ENCODE results near the gene NRL.
A peak's percentile ranks its signal among the peaks of the same experiment; 100 is the strongest.

The NRL gene

GRCh38 chr14:24093901-24094840 lies 20.6 kb downstream of the NRL start, which contains the start of gene PCK2:
Gene PCK2 (plus strand): TSS chr14:24094311. CDS start chr14:24094406, 95 bp downstream.
- TF ChIP-seq, protein P1, sequence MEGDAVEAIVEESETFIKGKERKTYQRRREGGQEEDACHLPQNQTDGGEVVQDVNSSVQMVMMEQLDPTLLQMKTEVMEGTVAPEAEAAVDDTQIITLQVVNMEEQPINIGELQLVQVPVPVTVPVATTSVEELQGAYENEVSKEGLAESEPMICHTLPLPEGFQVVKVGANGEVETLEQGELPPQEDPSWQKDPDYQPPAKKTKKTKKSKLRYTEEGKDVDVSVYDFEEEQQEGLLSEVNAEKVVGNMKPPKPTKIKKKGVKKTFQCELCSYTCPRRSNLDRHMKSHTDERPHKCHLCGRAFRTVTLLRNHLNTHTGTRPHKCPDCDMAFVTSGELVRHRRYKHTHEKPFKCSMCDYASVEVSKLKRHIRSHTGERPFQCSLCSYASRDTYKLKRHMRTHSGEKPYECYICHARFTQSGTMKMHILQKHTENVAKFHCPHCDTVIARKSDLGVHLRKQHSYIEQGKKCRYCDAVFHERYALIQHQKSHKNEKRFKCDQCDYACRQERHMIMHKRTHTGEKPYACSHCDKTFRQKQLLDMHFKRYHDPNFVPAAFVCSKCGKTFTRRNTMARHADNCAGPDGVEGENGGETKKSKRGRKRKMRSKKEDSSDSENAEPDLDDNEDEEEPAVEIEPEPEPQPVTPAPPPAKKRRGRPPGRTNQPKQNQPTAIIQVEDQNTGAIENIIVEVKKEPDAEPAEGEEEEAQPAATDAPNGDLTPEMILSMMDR (conservative IDR thresholded peaks at IDR 0.05; ENCODE audit: low read length), result peak; percentile 28
- DNase-seq (ENCODE audit: low read depth), result peak; percentile 98
- peak within 1 kb of the TSS; percentile 95 for H3K4me3 ChIP-seq (ENCODE audit: low read length)

- DNase-seq (ENCODE audit: low read depth), result no peak
- H3K4me3 ChIP-seq (ENCODE audit: low read length), result peak overlapping the region; percentile 31
- TF ChIP-seq, protein P1 (conservative IDR thresholded peaks at IDR 0.05; ENCODE audit: low read length), result no peak
These were observed 21.4 kb downstream of the NRL start for GRCh38 chr14:24093207-24093900.

GRCh38 chr14:24092505-24093206 lies 22.1 kb downstream of the NRL start:
- TF ChIP-seq, protein P1 (conservative IDR thresholded peaks at IDR 0.05; ENCODE audit: low read length), result no peak
- peak; percentile 42 for DNase-seq (ENCODE audit: low read depth)
- no peak overlapping the region for H3K4me3 ChIP-seq (ENCODE audit: low read length)

DNA sequence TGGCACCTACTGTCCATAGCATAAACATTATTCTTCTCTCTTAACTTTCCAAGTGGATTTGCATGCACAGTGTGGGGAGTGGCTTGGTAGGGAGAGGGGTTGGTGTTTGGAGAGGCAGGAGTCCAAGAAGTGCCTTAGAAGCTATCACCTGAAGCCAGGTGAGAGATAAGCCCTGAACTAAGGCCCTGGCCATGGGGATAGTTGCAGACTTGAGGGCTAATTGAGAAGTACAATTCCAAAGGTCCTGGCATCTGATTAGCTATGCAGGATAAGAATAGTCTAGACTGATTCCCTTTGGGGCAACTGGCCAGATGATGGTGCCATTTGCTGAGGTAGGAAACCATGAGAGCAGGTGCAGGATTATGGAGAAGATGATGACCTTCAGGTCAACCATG lies 22.6 kb downstream of the NRL start:
- H3K4me3 ChIP-seq (ENCODE audit: low read length), result no peak overlapping the region
- DNase-seq (ENCODE audit: low read depth), result no peak
- TF ChIP-seq, protein P1 (conservative IDR thresholded peaks at IDR 0.05; ENCODE audit: low read length), result no peak

GRCh38 chr14:24089890-24090289 lies 24.9 kb downstream of the NRL start:
- no peak for DNase-seq (ENCODE audit: low read depth)
- H3K4me3 ChIP-seq (ENCODE audit: low read length), result no peak overlapping the region
- TF ChIP-seq, protein P1 (conservative IDR thresholded peaks at IDR 0.05; ENCODE audit: low read length), result no peak

DNA sequence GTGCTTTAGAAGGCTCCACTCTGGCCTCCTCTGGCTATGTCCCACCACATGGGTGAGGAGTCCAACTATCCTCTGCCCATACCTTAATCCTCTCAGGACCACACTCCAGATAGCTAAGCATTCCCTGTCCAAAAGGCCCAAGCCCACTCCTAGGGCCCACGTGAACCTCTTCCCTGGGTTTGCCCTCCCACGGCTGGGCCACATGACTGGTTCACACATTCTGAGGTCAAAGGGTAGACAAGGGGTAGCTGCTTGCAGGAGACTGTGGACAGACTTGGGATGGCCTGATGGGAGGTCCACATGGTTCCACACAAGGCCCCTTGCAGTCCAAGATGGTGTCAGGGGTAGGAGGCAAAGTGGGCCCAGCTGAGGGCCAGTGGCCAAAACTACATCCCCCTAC lies 26.7 kb downstream of the NRL start:
- no peak overlapping the region for H3K4me3 ChIP-seq (ENCODE audit: low read length)
- no peak for DNase-seq (ENCODE audit: low read depth)
- TF ChIP-seq, protein P1 (conservative IDR thresholded peaks at IDR 0.05; ENCODE audit: low read length), result no peak
